Endometrial microvascular endothelial cells (primary cell): ENCODE measurements around the gene TUT1. TPM values are rescaled to one million over a fixed set of nuclear protein-coding genes. Genes with fewer than 3 reads are reported as not detected.

ENCODE experiments used
- in situ Hi-C: cut with HindIII; loops from 2 replicates; pipeline ENCODE4 v1.10.0; 2017; ENCODE audit warnings: low sequenced_read_pairs, low pct_unique_long_range_greater_than_20kb; ENCODE audit errors: inconsistent ontology term
- total RNA-seq: library from RNA; depleted of rRNA; stranded (reverse); fragments of >200 nt; gene quantifications from one replicate; pipeline ENCODE4 v1.2.3, GENCODE V29; 2015; ENCODE audit errors: inconsistent ontology term

Gene TUT1
- total RNA-seq, 1 donor from 2014 or later: 12.7 TPM

DNA sequence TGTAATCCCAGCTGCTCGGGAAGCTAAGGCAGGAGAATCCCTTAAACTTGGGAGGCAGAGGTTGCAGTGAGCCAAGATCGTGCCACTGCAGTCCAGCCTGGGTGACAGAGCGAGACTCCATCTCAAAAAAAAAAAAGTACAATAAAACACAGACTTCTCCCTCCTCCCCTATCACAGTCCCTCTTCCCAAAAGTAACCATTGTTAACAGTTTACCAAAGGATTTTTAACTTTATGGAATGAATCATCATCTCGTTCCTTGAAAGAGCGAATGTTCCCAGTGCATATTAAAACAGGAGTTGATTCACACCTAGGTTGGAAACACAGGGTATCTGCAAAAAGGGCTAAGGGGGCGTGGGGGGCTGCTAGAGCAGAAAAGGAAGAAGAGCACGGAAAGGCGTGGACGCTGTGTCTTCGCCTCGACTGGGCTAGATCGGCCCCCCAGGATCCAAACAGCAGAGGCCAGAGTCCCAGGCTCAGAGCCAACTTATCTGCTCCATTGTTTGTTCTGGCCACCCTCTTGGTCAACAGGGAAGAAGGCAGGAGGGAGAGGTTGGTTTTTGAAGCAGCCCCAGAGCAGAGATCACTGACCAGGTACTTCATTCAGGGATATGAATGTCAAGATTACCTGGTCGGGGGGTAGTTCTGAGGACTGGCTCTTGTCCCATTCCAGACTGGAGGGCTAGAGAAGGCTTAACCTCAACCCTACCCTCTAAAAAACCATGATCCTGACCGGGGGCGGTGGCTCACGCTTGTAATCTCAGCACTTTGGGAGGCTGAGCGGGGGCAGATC is 42.6 kb downstream of the TUT1 start:
- in situ Hi-C loops: no loop called here

DNA sequence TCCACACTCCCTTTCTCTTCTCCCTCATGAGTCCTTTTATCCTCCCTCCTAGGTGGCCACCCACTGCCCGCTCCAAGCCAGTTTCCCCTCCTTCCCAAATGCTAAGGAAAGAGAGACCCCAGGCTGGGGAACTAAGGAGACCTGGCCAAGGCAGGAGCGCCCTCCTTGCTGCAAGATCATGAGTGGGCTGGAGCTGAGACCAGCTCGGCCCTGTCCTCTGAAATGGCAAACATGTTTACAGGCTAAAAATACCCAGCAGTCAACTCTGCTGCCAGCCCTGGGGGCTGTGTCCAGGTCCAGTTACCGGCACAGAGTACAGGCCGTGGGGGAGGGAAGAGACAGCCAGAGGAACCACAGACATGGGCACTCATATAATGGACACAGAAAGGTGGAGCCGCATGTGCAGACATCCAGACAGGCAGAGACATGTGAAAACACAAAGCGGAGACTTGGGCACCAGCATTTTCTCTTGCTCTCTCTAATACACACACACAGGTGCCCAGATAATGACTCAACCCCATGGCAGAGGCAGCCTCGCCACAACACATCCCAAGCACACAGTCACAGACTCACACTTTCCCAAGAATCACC is 43.5 kb downstream of the TUT1 start:
- in situ Hi-C loops: no loop called here

DNA sequence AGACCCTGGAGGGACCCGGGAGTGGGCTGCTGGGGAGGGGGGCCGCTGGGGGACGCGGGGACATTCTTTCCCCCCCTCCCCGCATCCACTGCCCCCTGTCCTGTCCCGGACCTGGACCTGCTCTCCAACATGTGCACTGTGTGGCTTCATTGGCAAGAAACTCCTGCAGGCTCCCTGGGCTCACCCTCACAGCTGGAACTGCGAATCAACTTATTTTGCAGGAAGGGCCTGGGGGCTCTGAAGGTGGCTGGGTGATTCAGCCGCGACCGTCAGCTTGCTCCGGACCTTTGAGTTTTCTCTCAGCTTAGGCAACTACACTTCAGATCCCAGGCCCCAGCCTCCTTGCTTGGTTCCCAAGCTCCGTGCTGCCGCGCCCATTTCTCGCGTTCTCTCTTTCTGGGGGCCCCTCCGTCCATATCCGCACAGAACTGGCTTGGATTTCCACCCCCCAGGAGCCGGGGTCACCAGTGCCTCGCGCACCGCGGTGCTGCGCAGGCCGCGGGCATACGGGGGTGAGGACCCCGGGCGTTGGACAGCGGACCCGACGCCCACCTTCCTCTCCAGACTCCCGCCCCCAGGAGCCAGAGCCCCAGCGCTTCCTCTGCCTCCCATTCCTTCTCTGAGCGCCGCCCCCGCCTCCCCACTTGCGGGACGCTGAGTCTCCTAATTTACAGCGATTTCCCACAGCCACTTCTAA is 44.2 kb downstream of the TUT1 start:
- in situ Hi-C loops: no loop called here

GRCh38 chr11:62546244-62546928 is 44.9 kb downstream of the TUT1 start, which contains the start of gene AHNAK:
Gene AHNAK (minus strand): TSS chr11:62546806. CDS start chr11:62536098, 10,708 bp downstream.
- in situ Hi-C loops: no loop called here

GRCh38 chr11:62545437-62546243 is 45.7 kb downstream of the TUT1 start:
- in situ Hi-C loops: no loop called here

DNA sequence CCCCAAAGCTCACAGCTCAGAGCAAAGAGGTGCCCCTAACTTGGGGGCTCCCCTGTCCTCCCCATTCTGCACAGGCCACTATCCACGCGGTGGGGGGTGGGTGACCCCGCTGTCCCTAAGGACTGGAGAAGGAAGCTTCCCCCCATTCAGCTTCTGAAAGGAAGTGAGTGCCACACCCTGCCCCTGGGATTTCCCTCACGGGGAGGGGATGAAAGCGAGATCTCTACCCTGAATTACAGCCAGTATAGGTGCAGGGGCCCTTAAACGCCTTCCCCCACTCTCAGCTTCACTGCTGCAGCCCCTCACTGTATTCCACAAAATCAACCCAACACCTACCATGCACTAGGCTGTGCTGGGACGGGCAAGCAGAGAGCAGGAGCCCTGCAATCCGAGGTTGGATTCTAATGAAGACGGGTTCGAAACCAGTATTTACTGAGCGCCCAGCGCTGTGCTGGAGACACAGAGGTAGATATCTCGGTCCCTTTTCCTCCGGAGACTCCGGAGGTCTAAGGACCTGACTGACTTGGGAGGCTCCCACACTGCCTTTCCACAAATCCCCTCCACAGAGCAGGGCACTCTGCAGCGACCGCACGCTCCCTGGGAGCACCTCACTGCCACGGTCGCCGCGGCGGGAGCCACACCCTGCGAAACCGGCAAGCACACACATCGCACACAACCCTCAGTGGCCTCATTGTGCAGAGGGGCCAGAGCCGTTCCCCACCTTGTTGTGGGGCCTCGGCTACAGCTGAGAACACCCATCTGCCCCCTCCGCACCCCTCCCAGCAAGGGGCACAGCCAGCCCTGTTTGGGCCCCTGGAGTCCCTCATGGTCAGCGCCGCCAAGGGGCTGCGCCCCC is 46.5 kb downstream of the TUT1 start:
- in situ Hi-C loops: no loop called here

GRCh38 chr11:62543680-62544444 is 47.5 kb downstream of the TUT1 start:
- in situ Hi-C loops: no loop called here

- in situ Hi-C loops: no loop called here
Observed at GRCh38 chr11:62542750-62543567, 48.4 kb downstream of the TUT1 start.

- in situ Hi-C loops: no loop called here
Observed at GRCh38 chr11:62542111-62542745, 49.1 kb downstream of the TUT1 start.

DNA sequence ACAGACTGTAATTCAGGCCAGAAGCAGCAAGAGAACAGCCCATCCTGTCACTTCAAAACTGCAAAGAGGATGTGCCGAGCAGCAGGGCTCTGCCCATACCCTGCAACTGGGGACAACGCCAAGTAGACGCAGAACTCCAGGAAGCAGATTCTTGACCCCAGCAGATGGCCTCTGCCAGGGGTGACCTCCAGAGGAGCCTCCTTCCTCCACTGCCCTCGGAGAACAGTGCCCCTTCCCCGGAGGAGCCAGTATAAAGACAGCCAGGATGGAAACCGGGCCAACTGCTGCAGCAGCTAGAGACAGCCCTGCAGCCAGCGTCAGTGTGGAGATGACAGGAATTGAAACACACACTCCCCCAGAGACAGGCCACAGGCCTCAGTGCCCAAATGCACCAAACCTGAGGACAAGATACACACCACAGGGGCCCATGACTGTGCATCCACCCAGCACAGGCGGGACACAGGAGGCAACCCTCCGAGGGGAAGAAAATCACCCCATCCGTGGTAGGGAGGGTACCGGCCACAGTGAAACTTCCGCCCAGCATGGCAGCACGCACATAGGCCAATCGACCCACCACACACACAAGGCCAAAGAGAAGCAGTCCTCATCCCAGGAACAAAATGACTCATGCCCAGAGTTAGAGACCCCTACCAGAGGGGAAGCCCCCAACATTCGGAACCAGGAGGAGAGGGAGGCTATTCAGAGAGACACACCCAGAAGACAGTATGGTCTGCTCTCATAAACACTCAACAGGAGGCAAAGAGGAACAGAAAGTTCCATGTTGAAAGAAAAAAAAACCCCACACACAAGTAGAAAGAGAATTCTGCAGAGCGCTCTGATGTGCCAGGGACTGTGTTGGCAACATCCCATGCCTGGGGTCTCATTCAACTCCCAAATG is 50.3 kb downstream of the TUT1 start:
- in situ Hi-C loops: no loop called here

DNA sequence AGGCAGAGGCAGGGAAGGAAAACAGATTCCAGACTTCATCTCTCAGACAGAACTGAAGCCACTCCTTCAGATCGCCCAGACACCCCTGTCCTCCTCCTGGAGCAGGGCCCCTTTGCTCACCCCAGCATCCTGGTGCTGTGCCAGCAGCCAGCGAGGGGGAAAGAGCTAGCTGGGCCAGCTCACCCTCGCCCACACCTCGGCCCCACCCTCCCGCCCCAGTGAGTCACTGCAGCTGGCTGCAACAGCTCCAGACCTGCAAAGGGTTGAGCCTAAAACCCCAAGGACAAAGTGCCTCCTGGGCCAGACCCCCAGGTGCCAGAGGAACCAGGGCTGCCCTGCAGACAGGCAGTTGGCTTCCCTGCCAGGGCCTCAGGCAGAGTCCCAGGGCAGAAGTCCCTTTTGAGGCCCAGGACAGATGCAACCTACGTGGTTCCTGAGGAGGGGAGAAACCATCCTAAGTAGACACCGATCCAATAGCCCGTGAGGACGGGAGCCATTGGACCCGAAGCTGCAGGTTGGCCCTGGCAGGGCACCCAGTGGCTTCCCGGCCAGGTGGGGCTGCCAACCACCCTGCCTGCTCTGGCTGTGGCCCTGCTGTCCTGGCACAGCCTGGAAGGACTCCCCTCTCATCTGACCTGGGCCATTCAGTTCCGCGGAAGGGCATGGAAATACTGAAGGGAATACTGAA is 51.9 kb downstream of the TUT1 start:
- in situ Hi-C loops: no loop called here

DNA sequence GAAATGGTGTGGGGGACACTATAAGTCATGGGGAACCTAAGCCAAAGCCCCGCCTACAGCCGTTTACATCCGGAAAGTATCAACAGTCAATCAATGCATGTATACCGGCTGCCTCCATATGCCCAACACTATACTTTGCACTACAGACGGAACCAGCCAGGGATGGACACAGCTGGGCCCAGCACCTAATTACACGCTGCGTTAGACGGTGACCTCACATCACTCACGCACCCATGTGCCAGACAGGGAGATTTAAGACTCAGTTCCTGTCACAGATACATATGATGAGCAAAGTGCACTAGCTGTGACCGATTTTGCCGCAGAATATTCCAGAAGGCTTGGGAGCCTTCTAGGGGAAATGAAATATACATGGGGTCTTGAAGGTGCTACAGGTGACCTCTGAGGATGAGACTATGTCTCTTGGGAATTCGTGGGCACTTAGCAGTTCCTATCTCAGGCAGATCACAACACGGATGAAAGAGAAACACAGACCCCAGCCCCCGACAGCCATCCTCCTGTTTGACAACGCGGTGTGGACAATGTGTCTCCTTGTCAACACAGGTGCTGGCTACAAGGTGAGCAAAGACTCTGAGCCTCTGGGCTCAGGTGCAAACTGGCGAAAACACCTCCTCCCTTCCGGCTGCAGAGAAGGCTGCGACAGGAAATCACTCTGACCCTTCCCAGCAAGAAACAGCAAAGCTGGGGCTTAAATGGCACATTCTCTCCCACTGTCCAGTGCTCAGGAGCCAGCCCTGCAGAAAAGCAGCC is 52.7 kb downstream of the TUT1 start:
- in situ Hi-C loops: no loop called here

GRCh38 chr11:62536301-62536957 is 54.9 kb downstream of the TUT1 start:
- in situ Hi-C loops: no loop called here
